ENCODE data around the gene AFF4.
"Not testable (repeated sequence)": the region's sequence is repeated elsewhere in the genome, so short reads cannot be mapped to it uniquely, and the experiment has no call there.

The AFF4 gene

DNA sequence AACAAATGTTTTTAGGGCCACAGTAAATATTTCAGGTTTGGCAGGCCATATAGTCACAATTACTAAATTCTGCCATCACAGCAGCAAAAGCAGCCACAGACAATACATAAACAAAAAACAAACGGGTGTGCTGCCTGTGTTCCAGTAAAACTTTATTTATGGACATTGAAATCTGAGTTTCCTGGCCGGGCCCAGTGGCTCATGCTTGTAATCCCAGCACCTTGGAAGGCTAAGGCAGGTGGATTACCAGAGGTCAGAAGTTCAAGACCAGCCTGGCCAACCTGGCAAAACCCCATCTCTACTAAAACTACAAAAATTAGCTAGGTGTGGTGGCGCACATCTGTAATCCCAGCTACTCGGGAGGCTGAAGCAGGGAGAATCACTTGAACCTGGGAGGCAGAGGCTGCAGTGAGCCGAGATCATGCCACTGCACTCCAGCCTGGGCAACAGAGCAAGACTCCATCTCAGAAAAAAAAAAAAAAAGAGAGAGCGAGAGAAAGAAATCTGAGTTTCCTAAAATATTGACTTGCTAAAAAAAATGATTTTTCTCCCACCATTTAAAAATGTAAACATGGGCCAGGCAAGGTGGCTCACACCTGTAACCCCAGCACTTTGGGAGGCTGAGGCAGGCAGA, 7.2 kb downstream of the AFF4 start:
- DNase-seq, result not testable (repeated sequence)

DNA sequence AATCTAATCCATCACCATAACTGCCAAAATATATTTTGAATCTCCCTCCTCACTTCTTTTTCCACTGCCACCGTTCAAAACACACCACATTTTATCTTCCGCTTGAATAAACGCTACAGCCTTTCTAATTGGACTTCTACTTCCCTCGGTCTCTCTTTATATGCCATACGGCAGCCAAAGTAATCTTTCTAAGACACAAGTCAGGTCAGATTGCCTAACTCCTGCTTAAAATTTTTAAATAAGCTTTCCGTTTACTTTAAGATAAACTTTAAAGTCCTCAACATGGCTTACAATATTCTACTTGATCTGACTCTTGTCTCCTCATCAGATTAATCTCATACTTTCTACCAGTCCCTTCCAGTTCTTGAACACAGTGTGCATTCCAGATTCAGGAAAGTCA, 9.7 kb downstream of the AFF4 start:
- no peak for DNase-seq

GRCh38 chr5:132952829-132953228, 10.6 kb downstream of the AFF4 start:
- no peak for DNase-seq

- no peak for DNase-seq
Observed at GRCh38 chr5:132951897-132952296, 11.5 kb downstream of the AFF4 start.

DNA sequence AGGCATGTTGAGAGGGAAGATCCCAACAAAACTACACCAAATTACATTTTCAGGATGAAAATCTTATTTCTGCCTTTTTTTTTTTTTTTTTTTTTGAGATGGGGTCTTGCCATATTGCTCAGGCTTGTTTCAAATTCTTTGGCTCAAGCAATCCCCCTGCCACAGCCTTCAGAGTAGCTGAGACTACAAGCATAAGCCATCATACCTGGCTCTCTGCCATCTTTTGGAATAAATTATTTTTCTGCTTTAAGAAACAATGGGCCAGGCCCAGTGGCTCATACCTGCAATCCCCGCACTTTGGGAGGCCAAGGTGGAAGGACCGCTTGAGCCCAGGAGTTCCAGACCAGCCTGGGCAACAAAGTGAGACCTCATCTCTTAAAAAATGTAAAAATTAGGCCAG, 14.3 kb downstream of the AFF4 start:
- DNase-seq, result peak; percentile 23

DNA sequence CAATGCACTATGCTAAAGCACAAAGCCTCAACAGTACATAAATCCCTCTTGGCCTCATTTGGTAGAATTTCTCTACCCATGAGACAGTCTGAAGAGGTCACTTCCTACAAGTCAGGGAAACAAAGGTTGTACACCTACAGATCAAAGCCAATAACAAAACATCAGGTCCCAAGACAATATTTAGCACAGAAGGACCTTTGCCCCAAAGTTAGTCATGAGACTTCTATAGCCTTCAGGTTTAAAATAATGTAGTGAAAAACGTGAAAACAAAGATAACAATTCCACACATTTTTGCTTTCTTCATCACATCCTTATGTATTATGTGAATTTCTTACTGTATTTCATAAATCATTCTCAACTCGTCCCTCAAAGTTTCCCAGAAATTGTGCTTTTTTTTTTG, 15.8 kb downstream of the AFF4 start:
- DNase-seq, result peak; percentile 78

- DNase-seq, result not testable (repeated sequence)
Observed at GRCh38 chr5:132945315-132945714, 18.1 kb downstream of the AFF4 start.

- DNase-seq, result no peak
Observed at GRCh38 chr5:132943362-132944022, 19.9 kb downstream of the AFF4 start.

- DNase-seq, result no peak
Observed at GRCh38 chr5:132941331-132941730, 22.1 kb downstream of the AFF4 start.

DNA sequence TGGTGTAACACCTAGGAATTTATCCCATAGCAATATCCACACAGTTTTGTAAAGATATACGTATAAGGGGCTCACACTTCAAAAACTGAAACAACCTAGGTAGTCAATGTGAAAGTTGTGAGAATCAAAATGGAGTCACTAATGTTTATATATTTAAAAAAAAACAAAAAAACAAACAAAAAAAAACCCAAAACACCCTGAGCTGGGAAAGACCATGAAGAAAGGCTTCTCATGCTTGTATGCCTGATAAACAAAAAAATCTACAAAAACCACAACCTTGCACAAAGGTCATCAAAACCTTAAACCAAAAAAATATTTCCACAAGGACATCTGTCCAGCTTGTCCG, 35.4 kb downstream of the AFF4 start:
- DNase-seq, result no peak

DNA sequence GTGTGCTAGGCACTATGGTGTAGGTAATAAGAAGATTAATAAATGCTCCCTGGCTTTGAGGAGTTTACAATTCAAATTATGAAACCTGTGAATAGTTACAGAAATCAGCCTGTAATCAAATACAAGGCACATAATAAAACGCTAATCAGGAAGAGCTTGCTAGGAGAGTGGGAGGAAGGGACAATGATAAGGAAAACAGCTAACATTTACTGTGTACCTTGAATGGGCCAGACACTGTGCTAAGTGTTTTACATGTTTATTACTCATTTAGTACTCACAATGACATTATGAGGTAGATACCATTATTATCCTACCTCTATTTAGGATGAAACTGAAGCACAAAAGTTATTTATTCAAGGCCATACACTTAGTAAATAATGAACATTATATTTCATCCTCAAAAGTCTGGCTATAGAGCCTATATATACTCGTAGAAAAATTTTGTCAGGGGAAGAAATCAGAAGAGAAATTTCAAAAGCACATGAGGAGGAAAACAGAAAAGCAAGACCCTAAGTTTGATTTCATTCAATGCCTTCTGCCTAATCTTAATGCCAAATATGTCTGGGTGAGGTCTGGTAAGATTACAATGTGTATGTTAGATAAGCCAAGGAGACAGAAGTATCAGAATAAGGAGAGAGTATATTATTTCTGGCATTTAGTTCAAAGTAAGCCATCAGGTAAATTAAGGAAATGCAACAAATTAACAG, 35.9 kb downstream of the AFF4 start:
- DNase-seq, result no peak

GRCh38 chr5:132926437-132926836, 37.0 kb downstream of the AFF4 start:
- DNase-seq, result no peak

GRCh38 chr5:132916086-132916485, 47.3 kb downstream of the AFF4 start:
- no peak for DNase-seq

- no peak for DNase-seq
Observed at GRCh38 chr5:132915681-132916080, 47.8 kb downstream of the AFF4 start.

DNA sequence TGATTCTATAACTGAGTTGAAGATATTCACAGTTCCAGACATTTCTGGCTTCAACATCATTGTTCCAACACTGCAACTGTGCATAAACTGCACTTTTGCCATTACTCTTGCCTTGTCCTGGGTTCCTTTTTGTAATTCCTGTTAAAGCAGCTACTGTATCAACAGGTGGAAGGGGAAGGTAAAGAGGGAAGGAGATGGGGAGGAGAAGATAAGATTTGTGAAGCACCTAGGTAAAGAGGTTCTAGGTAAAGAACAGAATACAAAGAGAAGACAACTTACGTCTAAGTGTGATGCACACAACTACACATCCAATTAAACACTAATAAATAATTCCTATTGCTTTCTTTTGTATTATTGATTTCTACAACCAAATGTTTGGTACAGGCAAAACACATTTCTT, 53.7 kb downstream of the AFF4 start:
- DNase-seq, result no peak

DNA sequence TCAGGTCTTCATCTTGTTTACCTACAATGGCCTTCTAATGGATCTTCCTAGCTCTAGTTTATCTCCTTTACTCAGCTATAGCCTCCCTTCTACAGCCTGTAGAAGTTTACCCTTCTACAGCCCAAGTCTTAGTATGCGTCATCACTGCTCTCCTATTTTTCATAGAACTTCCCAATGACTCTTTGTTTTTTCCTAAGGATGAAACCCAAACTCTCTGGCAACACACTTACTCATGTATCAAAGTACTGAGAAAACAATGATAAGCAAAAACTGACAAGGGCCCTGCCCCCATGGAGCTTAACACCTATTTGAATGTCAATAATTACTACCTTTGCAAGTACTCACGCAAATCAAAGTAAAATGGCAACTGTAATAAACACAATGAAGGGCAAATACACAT, 56.3 kb downstream of the AFF4 start:
- DNase-seq, result no peak

DNA sequence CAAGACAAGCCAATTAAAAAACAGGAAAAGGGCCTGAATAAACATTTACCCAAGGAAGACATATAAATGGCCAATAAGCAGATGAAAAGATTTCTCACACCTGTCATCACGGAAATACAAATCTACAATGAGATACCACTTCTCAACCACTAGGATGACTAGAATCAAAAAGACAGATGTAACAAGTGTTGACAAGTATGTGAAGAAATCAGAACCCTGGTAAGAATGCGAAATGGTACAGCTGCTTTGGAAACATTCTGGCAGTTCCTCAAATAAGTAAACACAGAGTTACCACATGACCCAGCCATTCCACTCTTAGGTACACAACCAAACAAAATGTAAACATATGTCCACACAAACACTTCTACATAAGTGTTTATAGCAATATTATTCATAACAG, 57.5 kb downstream of the AFF4 start:
- peak; percentile 1 for DNase-seq

- peak; percentile 29 for DNase-seq
Observed at GRCh38 chr5:132901730-132902129, 61.7 kb downstream of the AFF4 start.

GRCh38 chr5:132901036-132901435, 62.4 kb downstream of the AFF4 start:
- DNase-seq, result no peak

GRCh38 chr5:132898094-132898493, 65.3 kb downstream of the AFF4 start:
- no peak for DNase-seq

GRCh38 chr5:132896685-132897084, 66.7 kb downstream of the AFF4 start:
- DNase-seq, result no peak

GRCh38 chr5:132895719-132896305, 67.6 kb downstream of the AFF4 start:
- no peak for DNase-seq

DNA sequence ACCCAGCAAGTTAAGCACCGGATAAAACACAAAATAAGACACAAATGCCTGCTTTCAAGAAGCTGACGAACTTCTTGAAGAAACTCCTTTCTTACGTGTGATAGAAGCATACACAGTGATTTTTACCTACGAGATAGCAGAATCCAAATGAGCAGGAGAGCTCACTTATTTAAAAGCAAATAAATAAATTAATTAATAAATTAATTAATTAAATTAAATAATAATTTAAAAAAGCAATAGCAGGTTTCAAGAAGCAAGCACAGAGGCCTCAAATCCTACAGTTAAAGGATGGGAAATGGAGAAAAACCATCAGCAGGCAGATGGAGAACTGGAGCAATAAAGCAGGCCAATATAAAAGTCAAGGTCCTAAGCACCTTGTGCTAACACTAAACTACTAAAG, 72.6 kb downstream of the AFF4 start:
- DNase-seq, result no peak

- DNase-seq, result no peak
Observed at GRCh38 chr5:132889501-132889900, 73.9 kb downstream of the AFF4 start.

All from fibroblast of skin of scalp (primary cell).